ENCODE measurements around the gene GYPB. TPM values are rescaled to one million over a fixed set of nuclear protein-coding genes. Genes with fewer than 3 reads are reported as not detected.
A peak's percentile ranks its signal among the peaks of the same experiment; 100 is the strongest.
"Not testable (repeated sequence)": the region's sequence is repeated elsewhere in the genome, so short reads cannot be mapped to it uniquely, and the experiment has no call there.

The GYPB gene
- total and polyA plus RNA-seq, 2 donors from 2014 or later, result not detected

DNA sequence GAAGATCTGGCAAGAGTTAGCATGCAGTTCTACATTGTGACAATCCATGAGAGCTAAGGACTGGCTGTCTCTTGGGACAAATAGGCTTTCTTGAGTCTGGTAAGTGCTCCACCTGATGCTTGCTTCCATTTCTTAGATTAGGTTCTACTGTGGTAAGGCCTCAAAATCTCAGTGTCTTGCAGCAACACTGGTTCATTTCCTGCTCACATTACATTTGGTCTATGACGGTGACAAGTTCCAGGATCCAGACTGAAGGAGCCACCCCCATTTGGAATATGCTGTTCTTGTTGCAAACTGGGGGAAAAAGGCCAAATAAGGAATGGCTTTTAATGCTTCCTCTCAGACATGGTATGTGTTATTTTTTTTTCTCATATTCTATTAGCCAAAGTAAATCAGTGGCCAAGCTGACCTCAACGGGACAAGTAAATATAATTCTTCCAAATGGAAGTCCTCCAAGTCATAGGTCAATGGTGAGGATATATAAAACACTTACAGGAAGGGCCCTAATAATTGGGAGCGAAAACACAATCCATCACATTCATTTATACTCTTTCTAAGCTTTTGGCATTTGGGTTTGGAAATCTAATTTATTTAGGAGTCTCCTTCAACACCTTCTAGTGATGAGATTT is 3.7 kb upstream of the GYPB start:
- H3K9me3 ChIP-seq (ENCODE audit: control insufficient read depth in 2 of 3, insufficient read depth in 1 of 3, low read length in 3 of 3); intact Hi-C loops (cut with DNase I); H3K36me3 ChIP-seq (ENCODE audit: control insufficient read depth in 2 of 3, insufficient read depth in 3 of 3, low read length in 3 of 3); H3K9ac ChIP-seq (ENCODE audit: low read length in 3 of 3); H3K4me1 ChIP-seq (ENCODE audit: control insufficient read depth in 2 of 3, insufficient read depth in 2 of 3, low read depth in 1 of 3, low read length in 3 of 3); H3K4me3 ChIP-seq (ENCODE audit: low read length in 3 of 3); H3K27me3 ChIP-seq (ENCODE audit: control insufficient read depth, insufficient read depth, low read length); FAIRE-seq; H3K27ac ChIP-seq (ENCODE audit: low read depth in 2 of 2, low read length in 2 of 2): not testable (repeated sequence)
- DNase-seq, result peak in 2 of 5 donors; percentile 49 to 83

DNA sequence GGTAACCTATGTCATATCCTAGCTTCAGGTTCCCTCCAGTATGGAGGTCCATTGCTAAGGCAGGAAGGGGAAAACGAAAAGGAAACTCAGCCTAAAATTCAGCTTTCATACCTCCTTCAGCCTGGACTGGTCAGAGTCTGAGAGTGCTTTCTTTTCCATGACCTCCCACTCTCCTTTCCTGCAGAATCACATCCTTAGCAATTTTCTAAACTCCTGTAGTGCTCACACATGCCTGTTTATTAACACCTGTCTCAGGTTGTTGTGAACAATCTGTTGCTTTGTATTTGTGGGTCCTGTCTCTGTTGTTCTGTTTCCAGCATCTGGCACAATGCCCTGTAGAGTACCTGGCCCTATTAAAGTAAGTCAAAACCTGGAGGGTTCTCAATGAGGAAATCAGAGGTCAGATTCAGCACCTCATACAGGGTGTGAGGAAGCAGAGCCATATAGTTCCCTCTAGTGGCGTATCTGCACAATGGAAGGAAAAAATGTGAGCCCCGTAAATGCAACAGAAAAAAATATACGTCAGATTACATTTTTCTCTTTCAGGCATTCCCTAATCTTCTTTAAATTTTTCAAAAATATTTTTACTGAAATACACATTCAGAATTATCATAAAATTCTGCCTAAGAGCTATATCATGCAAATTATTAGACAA is 2.3 kb upstream of the GYPB start:
- H3K9ac ChIP-seq (ENCODE audit: low read length in 3 of 3); H3K4me3 ChIP-seq (ENCODE audit: low read length in 3 of 3); intact Hi-C loops (cut with DNase I); H3K27me3 ChIP-seq (ENCODE audit: control insufficient read depth, insufficient read depth, low read length); H3K9me3 ChIP-seq (ENCODE audit: control insufficient read depth in 2 of 3, insufficient read depth in 1 of 3, low read length in 3 of 3); H3K27ac ChIP-seq (ENCODE audit: low read depth in 2 of 2, low read length in 2 of 2); H3K36me3 ChIP-seq (ENCODE audit: control insufficient read depth in 2 of 3, insufficient read depth in 3 of 3, low read length in 3 of 3); H3K4me1 ChIP-seq (ENCODE audit: control insufficient read depth in 2 of 3, insufficient read depth in 2 of 3, low read depth in 1 of 3, low read length in 3 of 3): not testable (repeated sequence)
- DNase-seq (peak in 2 of 5 donors; percentile 24 to 38), FAIRE-seq (peak; percentile 25)
- TF ChIP-seq, protein P1, sequence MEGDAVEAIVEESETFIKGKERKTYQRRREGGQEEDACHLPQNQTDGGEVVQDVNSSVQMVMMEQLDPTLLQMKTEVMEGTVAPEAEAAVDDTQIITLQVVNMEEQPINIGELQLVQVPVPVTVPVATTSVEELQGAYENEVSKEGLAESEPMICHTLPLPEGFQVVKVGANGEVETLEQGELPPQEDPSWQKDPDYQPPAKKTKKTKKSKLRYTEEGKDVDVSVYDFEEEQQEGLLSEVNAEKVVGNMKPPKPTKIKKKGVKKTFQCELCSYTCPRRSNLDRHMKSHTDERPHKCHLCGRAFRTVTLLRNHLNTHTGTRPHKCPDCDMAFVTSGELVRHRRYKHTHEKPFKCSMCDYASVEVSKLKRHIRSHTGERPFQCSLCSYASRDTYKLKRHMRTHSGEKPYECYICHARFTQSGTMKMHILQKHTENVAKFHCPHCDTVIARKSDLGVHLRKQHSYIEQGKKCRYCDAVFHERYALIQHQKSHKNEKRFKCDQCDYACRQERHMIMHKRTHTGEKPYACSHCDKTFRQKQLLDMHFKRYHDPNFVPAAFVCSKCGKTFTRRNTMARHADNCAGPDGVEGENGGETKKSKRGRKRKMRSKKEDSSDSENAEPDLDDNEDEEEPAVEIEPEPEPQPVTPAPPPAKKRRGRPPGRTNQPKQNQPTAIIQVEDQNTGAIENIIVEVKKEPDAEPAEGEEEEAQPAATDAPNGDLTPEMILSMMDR (IDR thresholded peaks at IDR 0.05; ENCODE audit: borderline replicate concordance, extremely low read depth, insufficient read depth), result peak; percentile 27

DNA sequence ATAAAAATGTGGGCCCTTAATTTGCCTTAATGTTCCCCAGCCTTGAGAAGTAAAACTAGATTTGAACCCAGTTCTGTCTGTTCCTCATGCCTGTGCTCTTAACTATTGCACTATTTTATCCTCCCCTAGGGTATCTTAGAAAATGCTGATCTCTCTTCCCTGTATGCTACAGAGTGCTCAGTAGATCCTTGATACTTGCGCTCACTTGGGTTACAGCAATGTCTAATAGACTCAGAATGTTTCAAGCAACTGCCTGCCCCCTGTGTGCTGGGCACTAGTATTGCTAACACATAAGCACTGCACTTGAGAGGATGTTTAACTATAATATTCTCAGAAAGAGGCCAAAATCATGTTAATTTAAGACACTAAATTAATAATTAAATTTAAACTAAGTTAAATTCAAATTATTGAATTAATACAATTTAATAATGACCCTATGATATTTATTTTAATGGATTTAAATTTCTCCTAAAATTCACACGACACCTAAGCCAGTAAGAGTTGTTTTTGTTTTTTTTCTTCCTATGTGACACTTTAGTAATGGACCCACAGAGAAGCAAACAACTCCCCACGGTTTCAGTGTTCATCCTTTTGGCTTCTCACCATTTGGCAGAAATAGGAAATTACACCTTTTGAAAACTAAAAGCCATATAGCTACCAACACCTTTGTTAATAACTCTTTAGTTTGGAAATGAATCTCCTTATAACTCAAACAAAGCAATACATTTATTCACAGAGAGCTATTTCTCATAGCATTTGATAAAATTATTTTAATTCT is 768 bp downstream of the GYPB start:
- FAIRE-seq, result peak; percentile 15
- H3K36me3 ChIP-seq (ENCODE audit: control insufficient read depth in 2 of 3, insufficient read depth in 3 of 3, low read length in 3 of 3); DNase-seq; H3K27me3 ChIP-seq (ENCODE audit: control insufficient read depth, insufficient read depth, low read length); H3K27ac ChIP-seq (ENCODE audit: low read depth in 2 of 2, low read length in 2 of 2); H3K9ac ChIP-seq (ENCODE audit: low read length in 3 of 3); H3K4me3 ChIP-seq (ENCODE audit: low read length in 3 of 3); H3K4me1 ChIP-seq (ENCODE audit: control insufficient read depth in 2 of 3, insufficient read depth in 2 of 3, low read depth in 1 of 3, low read length in 3 of 3); intact Hi-C loops (cut with DNase I); H3K9me3 ChIP-seq (ENCODE audit: control insufficient read depth in 2 of 3, insufficient read depth in 1 of 3, low read length in 3 of 3): not testable (repeated sequence)

DNA sequence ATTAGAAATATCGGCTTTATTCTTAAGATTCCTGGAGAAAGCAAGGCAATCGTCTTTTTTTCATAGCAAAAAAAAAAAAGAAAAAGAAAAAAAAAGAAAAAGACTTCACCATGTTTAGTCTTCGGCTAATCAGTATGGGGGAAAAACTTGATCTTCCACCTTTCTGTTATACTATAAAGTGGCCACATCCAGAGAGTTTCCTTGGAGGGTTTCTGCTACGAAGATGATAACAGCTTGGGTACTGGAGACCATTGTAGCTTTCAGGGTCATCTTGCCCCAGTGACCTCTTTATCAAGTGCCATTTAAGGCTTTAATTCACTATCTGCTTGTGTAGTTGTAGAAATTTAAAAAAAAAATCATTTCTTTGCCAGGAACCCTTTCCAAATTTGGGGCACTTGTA is 1.9 kb downstream of the GYPB start:
- FAIRE-seq; H3K9me3 ChIP-seq (ENCODE audit: control insufficient read depth in 2 of 3, insufficient read depth in 1 of 3, low read length in 3 of 3); H3K36me3 ChIP-seq (ENCODE audit: control insufficient read depth in 2 of 3, insufficient read depth in 3 of 3, low read length in 3 of 3); H3K27ac ChIP-seq (ENCODE audit: low read depth in 2 of 2, low read length in 2 of 2); H3K9ac ChIP-seq (ENCODE audit: low read length in 3 of 3); intact Hi-C loops (cut with DNase I); H3K4me3 ChIP-seq (ENCODE audit: low read length in 3 of 3); DNase-seq; H3K4me1 ChIP-seq (ENCODE audit: control insufficient read depth in 2 of 3, insufficient read depth in 2 of 3, low read depth in 1 of 3, low read length in 3 of 3); H3K27me3 ChIP-seq (ENCODE audit: control insufficient read depth, insufficient read depth, low read length): not testable (repeated sequence)

DNA sequence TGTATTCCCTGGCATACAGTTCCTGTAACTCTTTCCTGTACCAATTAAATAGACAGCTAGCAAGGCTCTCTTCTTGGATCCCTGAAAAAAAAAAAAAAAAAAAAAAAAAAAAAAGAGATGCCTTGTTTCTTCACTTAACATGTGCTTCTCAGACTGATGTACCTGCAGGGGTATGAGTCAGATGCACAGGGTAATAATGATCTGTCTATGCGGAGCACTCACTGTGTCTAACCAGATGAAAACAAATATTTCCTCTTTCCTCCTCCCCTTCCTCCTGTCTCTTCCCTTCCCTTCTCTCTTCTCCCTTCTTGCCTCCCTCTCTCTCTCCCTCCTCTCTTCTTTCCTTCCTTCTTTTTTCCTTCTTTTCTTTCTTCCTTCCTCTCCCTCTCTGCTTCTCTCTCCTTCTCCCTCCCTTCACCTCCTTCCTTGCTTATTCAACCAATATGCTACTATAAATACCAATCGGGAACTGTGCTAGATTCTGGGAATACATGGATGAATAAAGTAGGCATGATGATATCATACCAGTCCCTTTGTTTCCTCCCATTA is 3.0 kb downstream of the GYPB start:
- H3K27ac ChIP-seq (ENCODE audit: low read depth in 2 of 2, low read length in 2 of 2); intact Hi-C loops (cut with DNase I); FAIRE-seq; H3K4me1 ChIP-seq (ENCODE audit: control insufficient read depth in 2 of 3, insufficient read depth in 2 of 3, low read depth in 1 of 3, low read length in 3 of 3); H3K9me3 ChIP-seq (ENCODE audit: control insufficient read depth in 2 of 3, insufficient read depth in 1 of 3, low read length in 3 of 3); DNase-seq; H3K4me3 ChIP-seq (ENCODE audit: low read length in 3 of 3); H3K36me3 ChIP-seq (ENCODE audit: control insufficient read depth in 2 of 3, insufficient read depth in 3 of 3, low read length in 3 of 3); H3K27me3 ChIP-seq (ENCODE audit: control insufficient read depth, insufficient read depth, low read length); H3K9ac ChIP-seq (ENCODE audit: low read length in 3 of 3): not testable (repeated sequence)
